ENCODE results near the gene CLEC10A.

CLEC10A gene

DNA sequence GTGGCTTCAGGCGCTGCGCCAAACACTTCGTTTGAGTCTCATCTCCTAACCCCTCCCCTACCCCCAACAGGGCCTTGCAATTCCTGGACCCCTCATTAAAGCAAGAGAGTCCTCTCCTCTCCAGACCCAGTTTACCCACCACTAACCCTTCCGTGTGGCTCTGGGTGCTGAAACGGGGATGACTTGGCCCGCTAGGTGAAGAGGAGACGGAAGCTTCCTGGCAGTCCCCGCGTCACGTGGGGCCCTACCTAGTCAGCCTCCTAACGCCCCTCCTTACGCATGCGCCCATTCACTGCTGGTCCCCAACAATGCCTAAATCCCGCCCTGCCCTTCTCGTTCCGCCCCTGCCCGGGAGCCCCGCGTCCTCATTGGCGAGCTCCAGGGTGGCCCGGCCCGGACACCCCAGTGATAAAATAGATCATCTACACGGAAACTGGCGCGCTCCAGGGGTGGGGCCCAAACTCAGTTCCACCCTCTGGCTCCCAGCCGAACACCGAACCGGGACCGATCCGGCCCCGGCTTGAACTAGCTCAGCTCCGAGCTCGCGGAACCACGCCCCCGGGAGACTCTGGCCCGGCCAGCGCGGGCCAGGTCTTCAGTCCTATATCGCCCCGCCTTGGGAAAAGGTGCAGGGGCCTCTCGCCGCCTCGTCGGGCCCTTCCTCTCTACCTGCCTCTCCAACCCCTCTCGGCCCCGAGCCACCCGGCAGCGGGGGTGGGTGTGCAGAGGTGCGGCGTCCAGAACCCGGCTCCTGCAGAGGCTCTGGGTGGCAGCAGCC lies 44.3 kb downstream of the CLEC10A start, which contains the start of gene SLC16A13:
SLC16A13 (plus strand) TSS at position 425 of the 778 bp plus-strand sequence. CDS start 368 bp downstream, outside the sequence.
- peak; percentile 99 for DNase-seq

DNA sequence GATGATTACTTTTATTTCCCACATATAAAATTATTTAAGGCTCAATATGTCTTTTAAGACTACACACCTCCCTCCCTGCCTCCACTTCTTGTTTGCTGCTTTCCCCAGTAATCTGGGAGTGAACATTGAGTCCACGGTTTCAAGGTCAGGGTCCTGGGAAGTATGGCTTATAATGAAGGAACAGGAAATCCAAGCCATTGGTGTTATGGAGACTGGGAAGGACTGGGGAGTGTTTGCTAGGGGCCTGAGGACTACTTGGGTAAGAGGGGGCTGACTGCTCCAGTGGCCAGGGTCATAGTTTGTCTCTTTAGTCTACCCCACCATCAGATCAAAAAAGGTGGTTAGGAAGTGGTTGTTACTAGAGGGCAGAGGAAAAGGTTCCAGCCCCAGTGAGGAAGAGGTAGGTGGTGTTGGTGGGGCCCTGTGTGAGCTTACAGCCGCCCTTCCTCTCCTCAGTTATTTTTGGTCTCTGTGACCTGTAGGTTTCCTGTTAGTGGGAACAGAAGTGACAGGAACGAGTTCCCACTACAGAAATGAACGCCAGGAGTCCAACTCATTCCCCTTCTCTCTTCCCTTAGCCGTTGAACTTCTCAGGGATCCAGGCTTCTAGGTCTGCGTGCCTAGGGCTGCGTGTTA lies 45.0 kb downstream of the CLEC10A start:
- DNase-seq = no peak

DNA sequence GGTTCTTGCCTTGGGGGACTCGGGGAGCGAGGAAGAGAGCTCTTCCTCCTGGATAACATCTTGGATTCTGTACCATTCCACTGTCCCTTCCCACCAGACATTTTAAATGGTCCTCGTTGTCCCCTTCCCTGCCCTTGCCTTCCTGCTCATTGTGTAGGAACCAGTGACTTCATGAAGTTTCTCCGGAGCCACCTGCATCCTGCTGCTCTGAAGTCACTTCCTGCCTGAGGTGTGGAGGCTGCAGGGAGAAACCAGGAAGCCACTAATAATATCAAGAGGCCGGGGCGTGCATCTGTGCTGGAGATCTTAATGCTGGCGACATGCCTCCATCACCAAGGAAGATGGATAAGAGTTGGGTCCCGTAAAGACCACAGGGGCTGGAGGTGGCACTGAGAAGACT lies 50.4 kb downstream of the CLEC10A start:
- DNase-seq = no peak

DNA sequence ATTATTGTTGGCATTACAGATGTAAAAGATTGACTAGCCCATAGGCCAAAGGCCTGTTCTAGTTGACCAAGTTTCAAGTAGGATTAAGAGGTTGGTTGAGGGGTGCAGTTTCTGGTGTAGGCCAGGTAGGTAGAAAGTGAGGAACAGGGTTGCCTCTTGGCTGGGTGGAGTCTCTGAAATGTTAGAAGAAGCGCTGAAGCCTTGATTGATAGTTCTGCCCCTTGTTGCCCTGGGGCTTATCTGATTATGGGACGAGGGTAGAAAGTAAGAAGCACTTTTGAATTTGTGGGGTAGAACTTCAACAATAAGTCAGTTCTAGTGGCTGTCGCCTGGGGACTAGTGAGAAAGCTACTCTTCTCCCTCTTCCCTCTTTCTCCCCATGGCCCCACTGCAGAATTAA lies 51.0 kb downstream of the CLEC10A start:
- DNase-seq = no peak

DNA sequence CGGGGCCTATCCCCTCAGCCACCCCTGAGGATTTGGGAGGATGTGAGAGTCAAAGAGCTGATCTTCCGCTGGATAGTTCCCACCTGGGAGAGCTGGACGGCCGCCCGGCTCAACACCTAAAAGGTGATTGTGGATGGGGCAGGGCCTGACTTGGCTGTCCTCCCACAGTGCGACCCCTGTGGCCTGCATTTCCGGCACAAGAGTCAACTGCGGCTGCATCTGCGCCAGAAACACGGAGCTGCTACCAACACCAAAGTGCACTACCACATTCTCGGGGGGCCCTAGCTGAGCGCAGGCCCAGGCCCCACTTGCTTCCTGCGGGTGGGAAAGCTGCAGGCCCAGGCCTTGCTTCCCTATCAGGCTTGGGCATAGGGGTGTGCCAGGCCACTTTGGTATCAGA lies 52.7 kb downstream of the CLEC10A start:
- DNase-seq = no peak

DNA sequence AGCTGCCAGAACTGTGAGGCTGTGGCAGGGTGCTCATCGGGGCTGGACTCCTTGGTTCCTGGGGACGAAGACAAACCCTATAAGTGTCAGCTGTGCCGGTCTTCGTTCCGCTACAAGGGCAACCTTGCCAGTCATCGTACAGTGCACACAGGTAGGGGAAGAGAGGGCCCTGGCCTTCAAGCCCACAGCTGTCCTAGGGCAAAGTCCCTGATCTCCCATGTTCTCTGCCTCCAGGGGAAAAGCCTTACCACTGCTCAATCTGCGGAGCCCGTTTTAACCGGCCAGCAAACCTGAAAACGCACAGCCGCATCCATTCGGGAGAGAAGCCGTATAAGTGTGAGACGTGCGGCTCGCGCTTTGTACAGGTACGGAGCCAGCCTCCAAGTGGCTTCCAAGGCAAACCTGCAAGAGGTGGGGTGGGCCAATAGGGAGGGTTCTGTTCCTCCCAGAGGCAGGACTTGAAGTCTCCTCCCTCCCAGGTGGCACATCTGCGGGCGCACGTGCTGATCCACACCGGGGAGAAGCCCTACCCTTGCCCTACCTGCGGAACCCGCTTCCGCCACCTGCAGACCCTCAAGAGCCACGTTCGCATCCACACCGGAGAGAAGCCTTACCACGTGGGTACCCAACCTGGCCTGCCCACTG lies 53.5 kb downstream of the CLEC10A start:
- DNase-seq = no peak

DNA sequence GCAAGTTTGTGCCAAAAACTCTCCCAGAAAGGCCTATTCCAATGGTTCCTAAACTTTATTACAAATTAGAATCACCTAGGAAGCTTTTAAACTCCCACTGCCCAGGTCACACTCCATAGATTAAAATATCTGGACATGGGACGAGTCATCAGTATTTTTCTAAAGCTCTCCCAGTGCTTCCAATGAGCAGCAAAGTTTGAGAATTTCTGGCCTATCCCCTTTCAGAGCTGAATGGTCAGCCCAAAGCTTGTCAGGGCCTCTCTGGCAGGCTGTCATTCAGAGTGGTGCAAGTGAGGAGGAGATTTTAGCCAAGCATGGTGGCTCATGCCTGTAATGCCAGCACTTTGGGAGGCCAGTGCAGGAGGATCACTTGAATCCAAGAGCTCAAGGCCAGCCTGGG lies 54.8 kb downstream of the CLEC10A start:
- DNase-seq = no peak
